Smooth muscle cell (in vitro differentiated cells): ENCODE results near the gene FGFR3. TPM values are rescaled to one million over a fixed set of nuclear protein-coding genes. Genes with fewer than 3 reads are reported as not detected.

Source experiments
- DNase-seq: peaks from one replicate; lab custom pipeline; 2025; ENCODE audit not compliant: unreplicated experiment; lab: John Stamatoyannopoulos, UW
- H2AFZ ChIP-seq: fragments of 200-600 bp; sonication (generic); 2 replicates; pipeline ENCODE4 v1.6.0; 2016; ENCODE audit warnings: antibody characterized with exemption, low read depth, mild to moderate bottlenecking
- H3F3A ChIP-seq: fragments of 200-600 bp; sonication (generic); 2 replicates; pipeline ENCODE4 v1.6.0; 2017; ENCODE audit warnings: antibody characterized with exemption, low read depth
- H3K27ac ChIP-seq: fragments of 200-600 bp; sonication (generic); 2 replicates; pipeline ENCODE4 v1.5.1; 2016; ENCODE audit warnings: low read depth, mild to moderate bottlenecking
- H3K27me3 ChIP-seq: fragments of 200-600 bp; sonication (generic); 2 replicates; pipeline ENCODE4 v1.6.1; 2016; ENCODE audit warnings: low read depth, mild to moderate bottlenecking
- H3K36me3 ChIP-seq: fragments of 200-600 bp; sonication (generic); 2 replicates; pipeline ENCODE4 v1.5.1; 2016; ENCODE audit warnings: low read depth
- H3K4me1 ChIP-seq: fragments of 200-600 bp; sonication (generic); 2 replicates; pipeline ENCODE4 v1.5.1; 2016; ENCODE audit warnings: low read depth
- H3K4me2 ChIP-seq: fragments of 200-600 bp; sonication (generic); 2 replicates; pipeline ENCODE4 v1.6.0; 2016; ENCODE audit warnings: mild to moderate bottlenecking
- H3K4me3 ChIP-seq: fragments of 200-600 bp; sonication (generic); 2 replicates; pipeline ENCODE4 v1.5.1; 2016; ENCODE audit warnings: mild to moderate bottlenecking
- H3K79me2 ChIP-seq: fragments of 200-600 bp; sonication (generic); 2 replicates; pipeline ENCODE4 v1.6.0; 2016; ENCODE audit warnings: low read depth, mild to moderate bottlenecking
- H3K9ac ChIP-seq: fragments of 200-600 bp; sonication (generic); 2 replicates; pipeline ENCODE4 v1.6.0; 2016; ENCODE audit warnings: low read depth
- H3K9me3 ChIP-seq: fragments of 200-600 bp; sonication (generic); replicated peaks from 2 replicates; pipeline ENCODE4 v1.5.1; 2016; ENCODE audit warnings: low read depth
- H4K20me1 ChIP-seq: fragments of 200-600 bp; sonication (generic); 2 replicates; pipeline ENCODE4 v1.6.0; 2016; ENCODE audit warnings: low read depth
- WGBS: methylation state at CpG from one replicate; pipeline ENCODE4 v1.1.7; 2016; ENCODE audit warnings: low lambda C conversion rate; 5-methylcytosine and 5-hydroxymethylcytosine counted together
- polyA plus RNA-seq: library from polyadenylated mRNA; unstranded; fragments of >200 nt; fragmentation: Nextera tagmentation; extraction: Ambion mirVana; gene quantifications from 2 replicates; pipeline ENCODE4 v1.2.1, GENCODE V29; 2016
- total RNA-seq: library from RNA; depleted of rRNA; stranded (reverse); fragments of >200 nt; gene quantifications from 2 replicates; pipeline ENCODE4 v1.2.3, GENCODE V29; 2014
- TF ChIP-seq, protein P1 (sequence below): fragments of 200-600 bp; sonication (generic); IDR thresholded peaks from 2 replicates; pipeline ENCODE4 v1.5.1; 2017; ENCODE audit warnings: borderline replicate concordance, mild to moderate bottlenecking, antibody characterized with exemption; ENCODE audit not compliant: insufficient read depth, poor library complexity, severe bottlenecking

FGFR3 gene
- total and polyA plus RNA-seq, 2 experiments from 2014 or later = 6.6 to 13.6 TPM

DNA sequence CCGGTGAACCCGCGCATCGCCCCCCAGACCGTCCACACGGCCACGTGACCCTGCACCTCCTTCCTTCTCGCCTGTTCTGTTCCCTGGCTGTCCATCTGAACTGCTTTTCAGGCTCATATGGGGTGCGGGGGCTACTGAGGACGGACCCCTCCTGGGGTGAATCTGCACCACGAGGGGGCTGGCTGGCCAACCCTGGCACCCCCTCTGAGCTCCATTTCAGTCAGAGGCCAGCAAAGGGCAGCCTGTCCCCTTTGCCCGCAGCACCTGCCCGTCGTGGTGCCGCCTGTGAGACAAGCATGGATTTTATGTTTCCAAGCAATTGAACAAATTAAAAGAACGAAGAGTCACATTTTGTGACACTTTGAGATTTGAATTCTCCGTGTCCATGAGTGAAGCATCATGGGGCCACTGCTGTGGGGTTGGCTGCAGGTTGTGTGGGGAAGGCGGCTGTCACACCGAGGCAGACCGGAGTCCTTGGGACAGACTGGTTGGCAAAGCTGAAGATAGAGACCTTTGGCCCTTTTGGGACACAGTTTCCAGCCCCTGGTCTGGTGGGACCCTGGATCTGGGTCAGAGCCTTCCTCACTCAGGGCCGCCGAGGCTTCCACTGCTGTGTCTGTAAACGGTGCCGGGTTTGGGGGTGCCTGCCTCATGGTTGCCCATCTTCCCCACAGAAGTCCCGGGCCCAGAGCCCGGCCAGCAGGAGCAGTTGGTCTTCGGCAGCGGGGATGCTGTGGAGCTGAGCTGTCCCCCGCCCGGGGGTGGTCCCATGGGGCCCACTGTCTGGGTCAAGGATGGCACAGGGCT, 5.7 kb downstream of the FGFR3 start:
- H3K4me2 ChIP-seq = no peak overlapping the region
- no peak overlapping the region for H3K27ac ChIP-seq
- H3K27me3 ChIP-seq = peaks cover 7% of the 10 kb centered on the region
- H3K9me3 ChIP-seq = no peaks in the 10 kb centered on the region
- peaks cover 13% of the 10 kb centered on the region for H3K4me1 ChIP-seq
- H4K20me1 ChIP-seq = peaks cover 27% of the 10 kb centered on the region
- H3K9ac ChIP-seq = no peak overlapping the region
- H2AFZ ChIP-seq = no peak overlapping the region
- DNase-seq = no peak
- no peaks in the 10 kb centered on the region for H3K36me3 ChIP-seq
- no peak overlapping the region for H3K4me3 ChIP-seq
- no peaks in the 10 kb centered on the region for H3F3A ChIP-seq
- H3K79me2 ChIP-seq = no peaks in the 10 kb centered on the region
- TF ChIP-seq, protein P1, sequence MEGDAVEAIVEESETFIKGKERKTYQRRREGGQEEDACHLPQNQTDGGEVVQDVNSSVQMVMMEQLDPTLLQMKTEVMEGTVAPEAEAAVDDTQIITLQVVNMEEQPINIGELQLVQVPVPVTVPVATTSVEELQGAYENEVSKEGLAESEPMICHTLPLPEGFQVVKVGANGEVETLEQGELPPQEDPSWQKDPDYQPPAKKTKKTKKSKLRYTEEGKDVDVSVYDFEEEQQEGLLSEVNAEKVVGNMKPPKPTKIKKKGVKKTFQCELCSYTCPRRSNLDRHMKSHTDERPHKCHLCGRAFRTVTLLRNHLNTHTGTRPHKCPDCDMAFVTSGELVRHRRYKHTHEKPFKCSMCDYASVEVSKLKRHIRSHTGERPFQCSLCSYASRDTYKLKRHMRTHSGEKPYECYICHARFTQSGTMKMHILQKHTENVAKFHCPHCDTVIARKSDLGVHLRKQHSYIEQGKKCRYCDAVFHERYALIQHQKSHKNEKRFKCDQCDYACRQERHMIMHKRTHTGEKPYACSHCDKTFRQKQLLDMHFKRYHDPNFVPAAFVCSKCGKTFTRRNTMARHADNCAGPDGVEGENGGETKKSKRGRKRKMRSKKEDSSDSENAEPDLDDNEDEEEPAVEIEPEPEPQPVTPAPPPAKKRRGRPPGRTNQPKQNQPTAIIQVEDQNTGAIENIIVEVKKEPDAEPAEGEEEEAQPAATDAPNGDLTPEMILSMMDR = no peak
- 94% methylated on average over 25 of the region's 30 CpGs for WGBS

DNA sequence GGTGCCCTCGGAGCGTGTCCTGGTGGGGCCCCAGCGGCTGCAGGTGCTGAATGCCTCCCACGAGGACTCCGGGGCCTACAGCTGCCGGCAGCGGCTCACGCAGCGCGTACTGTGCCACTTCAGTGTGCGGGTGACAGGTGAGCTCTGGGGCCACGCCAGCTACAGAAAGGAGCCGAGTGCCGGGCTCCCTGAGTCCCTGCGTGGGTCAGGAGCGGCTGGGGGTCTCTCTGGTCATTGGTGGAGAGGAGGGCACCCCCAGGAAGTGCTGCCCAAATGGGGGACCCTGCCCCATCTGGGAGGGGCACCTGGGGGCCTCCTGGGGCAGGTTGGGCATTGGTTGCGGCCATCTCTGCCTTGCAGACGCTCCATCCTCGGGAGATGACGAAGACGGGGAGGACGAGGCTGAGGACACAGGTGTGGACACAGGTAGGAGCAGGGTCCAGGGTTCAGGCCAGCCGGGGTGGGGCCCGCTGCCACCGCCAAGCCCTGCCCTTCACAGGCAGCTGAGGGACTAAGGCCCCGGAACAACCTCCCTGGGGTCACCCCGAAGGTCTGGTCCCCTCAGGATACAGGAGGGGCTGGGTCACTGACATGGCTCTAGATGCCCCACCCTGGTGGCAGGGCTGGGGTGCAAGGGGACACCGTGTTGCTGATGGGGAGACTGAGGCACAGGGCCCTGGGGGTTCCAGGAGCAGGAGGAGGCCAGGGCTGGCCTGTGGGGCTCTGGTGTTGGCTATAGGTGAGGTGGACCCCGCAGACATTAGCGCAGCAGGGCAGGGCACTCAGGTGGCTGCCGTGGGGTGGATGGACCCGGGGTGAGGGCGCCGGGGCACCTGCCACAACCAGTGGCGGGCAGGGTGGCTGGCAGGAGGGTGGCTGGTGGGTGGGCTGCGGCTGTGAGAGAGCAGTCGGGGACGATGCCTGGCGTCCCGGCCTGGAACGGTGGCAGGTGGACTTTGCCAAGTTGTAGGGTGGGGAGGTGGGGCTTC, 6.6 kb downstream of the FGFR3 start:
- Histone ChIP-seq H3F3A (no peaks in the 10 kb centered on the region), H3K36me3 (no peaks in the 10 kb centered on the region), H2AFZ (no peak overlapping the region), H3K9ac (no peak overlapping the region), H3K4me2 (no peak overlapping the region), H3K27me3 (peaks cover 6% of the 10 kb centered on the region), H3K79me2 (no peaks in the 10 kb centered on the region), H3K4me3 (no peak overlapping the region), H3K9me3 (no peaks in the 10 kb centered on the region), H3K27ac (no peak overlapping the region), H4K20me1 (peaks cover 27% of the 10 kb centered on the region), H3K4me1 (peaks cover 6% of the 10 kb centered on the region)
- TF ChIP-seq, protein P1 = no peak
- DNase-seq = no peak
- 97% methylated on average over 33 of the region's 41 CpGs for WGBS

DNA sequence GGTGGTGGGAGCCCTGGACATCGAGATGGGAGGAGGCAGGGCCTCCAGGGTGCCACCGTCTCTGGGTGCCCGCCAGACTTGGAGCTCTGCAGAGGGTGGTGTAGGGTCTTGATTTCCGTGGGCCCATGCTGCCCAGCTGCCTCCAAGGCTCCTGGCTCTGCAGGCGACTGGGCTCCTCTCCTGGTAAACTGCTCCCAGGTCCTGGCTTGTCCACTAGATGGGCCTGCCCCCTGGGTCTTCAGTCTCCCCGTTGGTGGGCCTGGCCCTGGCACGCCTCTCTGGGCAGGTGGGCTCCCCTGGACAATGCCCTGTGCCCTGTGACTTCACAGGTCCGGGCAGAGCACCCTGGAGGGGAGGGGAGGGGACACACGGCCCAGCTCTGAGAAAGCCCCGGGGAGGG, 7.7 kb downstream of the FGFR3 start:
- Histone ChIP-seq H4K20me1 (peaks cover 18% of the 10 kb centered on the region), H3K4me2 (no peak overlapping the region), H3K9ac (no peak overlapping the region), H3K9me3 (no peaks in the 10 kb centered on the region), H2AFZ (no peak overlapping the region), H3F3A (no peaks in the 10 kb centered on the region), H3K4me1 (no peaks in the 10 kb centered on the region), H3K27me3 (no peaks in the 10 kb centered on the region), H3K36me3 (no peaks in the 10 kb centered on the region), H3K79me2 (no peaks in the 10 kb centered on the region), H3K4me3 (no peak overlapping the region), H3K27ac (no peak overlapping the region)
- 93% methylated on average over 10 of the region's 10 CpGs for WGBS
- TF ChIP-seq, protein P1 = no peak
- no peak for DNase-seq
